HCT116 (cell line): ENCODE results near the gene CDH11.

Source experiments
- ATF3 ChIP-seq: IDR thresholded peaks from 2 replicates; pipeline ENCODE4 v1.6.1; 2012
- CEBPB ChIP-seq: IDR thresholded peaks from 2 replicates; pipeline ENCODE4 v1.6.1; 2012; ENCODE audit warnings: low read depth
- CTCF ChIP-seq, 3 experiments: fragments of 200-600 bp in 1 of 3; sonication (generic) in 1 of 3; IDR thresholded peaks in 2 of 3; conservative IDR thresholded peaks in 1 of 3; 2 replicates each; pipeline ENCODE4 v1.5.1; 2012 to 2017; ENCODE audit warnings: low read depth in 2 of 3, low read length in 2 of 3, antibody characterized with exemption in 1 of 3, borderline replicate concordance in 1 of 3, control low read depth in 1 of 3, mild to moderate bottlenecking in 1 of 3, mixed read lengths in 1 of 3, mixed run types in 1 of 3, moderate library complexity in 1 of 3; ENCODE audit not compliant: insufficient read depth in 1 of 3
- FOSL1 ChIP-seq: IDR thresholded peaks from 2 replicates; pipeline ENCODE4 v1.6.1; 2012; ENCODE audit warnings: low read depth
- JUND ChIP-seq: IDR thresholded peaks from 2 replicates; pipeline ENCODE4 v1.6.1; 2012
- POLR2A ChIP-seq: IDR thresholded peaks from 2 replicates; pipeline ENCODE4 v1.7.0; 2011; ENCODE audit warnings: borderline replicate concordance; ENCODE audit not compliant: insufficient read depth, insufficient read length; ENCODE audit errors: extremely low read depth
- ZBTB33 ChIP-seq: IDR thresholded peaks from 2 replicates; pipeline ENCODE4 v1.6.1; 2011; ENCODE audit warnings: mild to moderate bottlenecking, low read length, moderate library complexity; ENCODE audit not compliant: insufficient replicate concordance; ENCODE audit errors: extremely low read depth
- ZFX ChIP-seq: fragments of 450-650 bp; IDR thresholded peaks from 2 replicates; pipeline ENCODE4 v1.6.1; 2017
- ZNF274 ChIP-seq: fragments of 200-500 bp; sonication (Bioruptor generic); IDR thresholded peaks from 2 replicates; pipeline ENCODE4 v1.6.1; 2014; ENCODE audit warnings: mild to moderate bottlenecking, low read depth, low read length, inconsistent platforms

- TF ChIP-seq CTCF (IDR thresholded peaks at IDR 0.05 in 2 of 3, conservative IDR thresholded peaks at IDR 0.05 in 1 of 3; ENCODE audit: borderline replicate concordance in 1 of 3, insufficient read depth in 1 of 3, low read depth in 2 of 3, low read length in 2 of 3) (no peak), FOSL1 (no peak), POLR2A (no peak), ZBTB33 (no peak), CEBPB (no peak), ZFX (no peak), JUND (no peak), ATF3 (no peak), ZNF274 (no peak)
Measured at GRCh38 chr16:65005696-65006095, 116.2 kb downstream of the CDH11 start.
